ENCODE data around the gene MYADML2.

The MYADML2 gene

GRCh38 chr17:81890447-81891302, 56.4 kb downstream of the MYADML2 start:
- no peak for DNase-seq
